ENCODE data around the gene ALK.

The ALK gene

GRCh38 chr2:29606104-29607037, 315.0 kb downstream of the ALK start:
- DNase-seq (ENCODE audit: low spot score), result peak; percentile 96

- DNase-seq (ENCODE audit: low spot score), result no peak
These were observed 318.0 kb downstream of the ALK start for GRCh38 chr2:29603341-29603740.

- no peak for DNase-seq (ENCODE audit: low spot score)
These were observed 319.5 kb downstream of the ALK start for GRCh38 chr2:29601872-29602271.

- no peak for DNase-seq (ENCODE audit: low spot score)
These were observed 320.1 kb downstream of the ALK start for GRCh38 chr2:29601321-29601720.

GRCh38 chr2:29599946-29600345, 321.4 kb downstream of the ALK start:
- DNase-seq (ENCODE audit: low spot score), result no peak

- no peak for DNase-seq (ENCODE audit: low spot score)
These were observed 322.4 kb downstream of the ALK start for GRCh38 chr2:29598978-29599377.

GRCh38 chr2:29597035-29597434, 324.4 kb downstream of the ALK start:
- no peak for DNase-seq (ENCODE audit: low spot score)

- DNase-seq (ENCODE audit: low spot score), result no peak
These were observed 324.8 kb downstream of the ALK start for GRCh38 chr2:29596584-29596983.

- DNase-seq (ENCODE audit: low spot score), result no peak
These were observed 329.8 kb downstream of the ALK start for GRCh38 chr2:29591600-29591999.

GRCh38 chr2:29590211-29590610, 331.2 kb downstream of the ALK start:
- DNase-seq (ENCODE audit: low spot score), result no peak

GRCh38 chr2:29589440-29590103, 331.8 kb downstream of the ALK start:
- DNase-seq (ENCODE audit: low spot score), result no peak

GRCh38 chr2:29587402-29588190, 333.8 kb downstream of the ALK start:
- DNase-seq (ENCODE audit: low spot score), result no peak

- no peak for DNase-seq (ENCODE audit: low spot score)
These were observed 334.5 kb downstream of the ALK start for GRCh38 chr2:29586919-29587318.

- no peak for DNase-seq (ENCODE audit: low spot score)
These were observed 337.7 kb downstream of the ALK start for GRCh38 chr2:29583548-29584156.

GRCh38 chr2:29583104-29583503, 338.3 kb downstream of the ALK start:
- DNase-seq (ENCODE audit: low spot score), result peak; percentile 48

- DNase-seq (ENCODE audit: low spot score), result no peak
These were observed 339.3 kb downstream of the ALK start for GRCh38 chr2:29582062-29582461.

GRCh38 chr2:29580223-29580622, 341.2 kb downstream of the ALK start:
- no peak for DNase-seq (ENCODE audit: low spot score)

GRCh38 chr2:29579495-29580169, 341.8 kb downstream of the ALK start:
- DNase-seq (ENCODE audit: low spot score), result no peak

GRCh38 chr2:29578084-29578598, 343.2 kb downstream of the ALK start:
- no peak for DNase-seq (ENCODE audit: low spot score)

GRCh38 chr2:29576231-29576630, 345.2 kb downstream of the ALK start:
- no peak for DNase-seq (ENCODE audit: low spot score)

- DNase-seq (ENCODE audit: low spot score), result no peak
These were observed 346.0 kb downstream of the ALK start for GRCh38 chr2:29575370-29575890.

Measured in kidney tubule cell (primary cell).